Prostate gland (tissue), 2 donors: ENCODE results near the gene IFI16. TPM values are rescaled to one million over a fixed set of nuclear protein-coding genes. Genes with fewer than 3 reads are reported as not detected.
A peak's percentile ranks its signal among the peaks of the same experiment; 100 is the strongest.

Source experiments
- DNase-seq: peaks from one replicate; pipeline ENCODE4 v3.0.0-alpha.2; 2019; ENCODE audit warnings: low spot score
- H3K27ac ChIP-seq, 2 donors: fragments of 200-600 bp; sonication (generic); 2 replicates each; pipeline ENCODE4 v1.5.1; 2017 to 2019
- H3K27me3 ChIP-seq: fragments of 200-600 bp; sonication (generic); replicated peaks from 2 replicates; pipeline ENCODE4 v1.5.1; 2019; ENCODE audit not compliant: insufficient read depth
- H3K36me3 ChIP-seq, 2 donors: fragments of 200-600 bp; sonication (generic); 1 replicate in 1 of 2; 2 replicates in 1 of 2; pipeline versions ENCODE4 v1.5.1 to v1.8.1; 2017 to 2019
- H3K4me1 ChIP-seq: fragments of 200-600 bp; sonication (generic); replicated peaks from 2 replicates; pipeline ENCODE4 v1.5.1; 2019
- H3K4me3 ChIP-seq, 2 donors: fragments of 200-600 bp; sonication (generic); 2 replicates each; pipeline ENCODE4 v1.5.1; 2017 to 2019
- H3K9me3 ChIP-seq: fragments of 200-600 bp; sonication (generic); 2 replicates; pipeline ENCODE4 v1.5.1; 2017
- CTCF ChIP-seq, 4 experiments: fragments of 200-600 bp in 2 of 4; fragments of 450-650 bp in 2 of 4; sonication (generic) in 2 of 4; IDR thresholded peaks; 1 replicate in 3 of 4; 2 replicates in 1 of 4; pipeline ENCODE4 v1.5.1; 2016 to 2019; ENCODE audit warnings: antibody characterized with exemption in 4 of 4, mild to moderate bottlenecking in 2 of 4, moderate library complexity in 2 of 4
- POLR2A ChIP-seq: fragments of 450-650 bp; IDR thresholded peaks from one replicate; pipeline ENCODE4 v1.6.1; 2016; ENCODE audit warnings: antibody characterized with exemption, mild to moderate bottlenecking
- POLR2AphosphoS5 ChIP-seq: sonication (generic); formaldehyde crosslinking; IDR thresholded peaks from one replicate; pipeline ENCODE4 v1.6.1; 2017; ENCODE audit warnings: antibody characterized with exemption
- WGBS: methylation state at CpG from one replicate; pipeline ENCODE4 v1.1.5; 2018; 5-methylcytosine and 5-hydroxymethylcytosine counted together
- intact Hi-C: fragments of 100-400 bp; cut with DNase I; formaldehyde crosslinking; loops from one replicate; pipeline ENCODE4 v1.14.2; 2022
- total RNA-seq, 2 donors: library from RNA; depleted of rRNA; stranded (reverse); fragments of >200 nt; gene quantifications; one replicate each; pipeline ENCODE4 v1.1.0, GENCODE V29; 2016

The IFI16 gene
- total RNA-seq, result 10 to 100 TPM; 18.2 to 61.3 TPM

GRCh38 chr1:159009704-159010361 is at the start of gene IFI16:
Gene IFI16, plus strand, starts transcription at chr1:159009907. Its CDS starts 4,774 bp downstream, at chr1:159014681.
- 25% methylated on average over 5 of the region's 5 CpGs for WGBS
- TF ChIP-seq CTCF (IDR thresholded peaks at IDR 0.05), result no peak
- TF ChIP-seq POLR2AphosphoS5, result peak; percentile 88
- peak; percentile 65 for TF ChIP-seq POLR2A
- H3K4me3 ChIP-seq, result peak within 1 kb of the TSS; percentile 21 to 26
- peak; percentile 64 for DNase-seq
- no peaks in the 10 kb centered on the region for H3K9me3 ChIP-seq
- no peaks in the 10 kb centered on the region for H3K36me3 ChIP-seq
- intact Hi-C loops, result no loop called here
- no peaks in the 10 kb centered on the region for H3K4me1 ChIP-seq
- peak within 1 kb of the TSS; percentile 64 to 79 for H3K27ac ChIP-seq
- H3K27me3 ChIP-seq, result no peaks in the 10 kb centered on the region

- WGBS, result 93% methylated on average over 1 of the region's 1 CpG
- DNase-seq, result no peak
- no peaks in the 10 kb centered on the region for H3K27me3 ChIP-seq
- intact Hi-C loops, result no loop called here
- H3K9me3 ChIP-seq, result no peaks in the 10 kb centered on the region
- H3K4me1 ChIP-seq, result no peaks in the 10 kb centered on the region
- TF ChIP-seq POLR2AphosphoS5, result no peak
- no peak overlapping the region for H3K4me3 ChIP-seq
- H3K36me3 ChIP-seq, result no peaks in the 10 kb centered on the region
- H3K27ac ChIP-seq, result no peak overlapping the region
These were observed 48.5 kb upstream of the IFI16 start for GRCh38 chr1:158961178-158961577.

GRCh38 chr1:158962983-158963382 is 46.7 kb upstream of the IFI16 start:
- no peaks in the 10 kb centered on the region for H3K27me3 ChIP-seq
- no peaks in the 10 kb centered on the region for H3K9me3 ChIP-seq
- H3K27ac ChIP-seq, result no peak overlapping the region
- no peaks in the 10 kb centered on the region for H3K4me1 ChIP-seq
- no peak for TF ChIP-seq CTCF (IDR thresholded peaks at IDR 0.05)
- no peak for TF ChIP-seq POLR2AphosphoS5
- no peak for TF ChIP-seq POLR2A
- 57% methylated on average over 5 of the region's 5 CpGs for WGBS
- DNase-seq, result no peak
- intact Hi-C loops, result no loop called here
- no peaks in the 10 kb centered on the region for H3K36me3 ChIP-seq
- no peak overlapping the region for H3K4me3 ChIP-seq

- Histone ChIP-seq H3K4me3 (no peak overlapping the region), H3K27ac (no peak overlapping the region), H3K27me3 (no peaks in the 10 kb centered on the region), H3K4me1 (no peaks in the 10 kb centered on the region), H3K36me3 (no peaks in the 10 kb centered on the region), H3K9me3 (no peaks in the 10 kb centered on the region)
- intact Hi-C loops, result no loop called here
- no peak for DNase-seq
- 92% methylated on average over 3 of the region's 3 CpGs for WGBS
- TF ChIP-seq POLR2AphosphoS5, result no peak
These were observed 40.5 kb upstream of the IFI16 start for GRCh38 chr1:158969166-158969565.

GRCh38 chr1:158969855-158970254 is 39.9 kb upstream of the IFI16 start:
- no peaks in the 10 kb centered on the region for H3K9me3 ChIP-seq
- H3K4me1 ChIP-seq, result no peaks in the 10 kb centered on the region
- intact Hi-C loops, result no loop called here
- H3K27me3 ChIP-seq, result no peaks in the 10 kb centered on the region
- no peak for DNase-seq
- no peak overlapping the region for H3K27ac ChIP-seq
- no peak overlapping the region for H3K4me3 ChIP-seq
- 100% methylated on average over 1 of the region's 1 CpG for WGBS
- no peaks in the 10 kb centered on the region for H3K36me3 ChIP-seq
- TF ChIP-seq POLR2A, result no peak
- TF ChIP-seq CTCF (IDR thresholded peaks at IDR 0.05), result no peak
- TF ChIP-seq POLR2AphosphoS5, result no peak

- Histone ChIP-seq H3K27me3 (no peaks in the 10 kb centered on the region), H3K36me3 (no peaks in the 10 kb centered on the region), H3K4me1 (no peaks in the 10 kb centered on the region), H3K9me3 (no peaks in the 10 kb centered on the region), H3K4me3 (no peak overlapping the region), H3K27ac (no peak overlapping the region)
- DNase-seq, result no peak
- TF ChIP-seq POLR2AphosphoS5, result no peak
- TF ChIP-seq CTCF (IDR thresholded peaks at IDR 0.05), result no peak
- TF ChIP-seq POLR2A, result no peak
- intact Hi-C loops, result no loop called here
These were observed 36.9 kb upstream of the IFI16 start for GRCh38 chr1:158972841-158973240.
